Activated CD4-positive, alpha-beta T cell treated with anti-CD3 and anti-CD28 coated beads for 24 hours (primary cell): Measurements from ENCODE around the gene PWWP2B.
"Not testable (repeated sequence)": the region's sequence is repeated elsewhere in the genome, so short reads cannot be mapped to it uniquely, and the experiment has no call there.

Source experiments
- DNase-seq, 2 donors: peaks; one replicate each; pipeline ENCODE4 v3.0.0-alpha.2; 2020; ENCODE audit warnings: low read depth in 2 of 2

PWWP2B gene

GRCh38 chr10:132363921-132364593 lies 32.9 kb upstream of the PWWP2B start:
- DNase-seq, result no peak

GRCh38 chr10:132364594-132364970 lies 32.4 kb upstream of the PWWP2B start:
- peak; percentile 19 to 84 for DNase-seq

GRCh38 chr10:132365102-132365501 lies 31.9 kb upstream of the PWWP2B start:
- DNase-seq, result no peak

- no peak for DNase-seq
These were observed 31.0 kb upstream of the PWWP2B start for GRCh38 chr10:132366006-132366405.

- no peak for DNase-seq
These were observed 30.5 kb upstream of the PWWP2B start for GRCh38 chr10:132366499-132366898.

- DNase-seq, result no peak
These were observed 28.6 kb upstream of the PWWP2B start for GRCh38 chr10:132368391-132368790.

- no peak for DNase-seq
These were observed 27.9 kb upstream of the PWWP2B start for GRCh38 chr10:132368881-132369635.

GRCh38 chr10:132369636-132370185 lies 27.3 kb upstream of the PWWP2B start:
- DNase-seq, result no peak

- DNase-seq, result no peak
These were observed 26.3 kb upstream of the PWWP2B start for GRCh38 chr10:132370426-132371340.

GRCh38 chr10:132371641-132372081 lies 25.3 kb upstream of the PWWP2B start:
- no peak for DNase-seq

GRCh38 chr10:132372516-132373095 lies 24.4 kb upstream of the PWWP2B start:
- DNase-seq, result no peak

- no peak for DNase-seq
These were observed 23.6 kb upstream of the PWWP2B start for GRCh38 chr10:132373241-132373955.

- no peak for DNase-seq
These were observed 22.8 kb upstream of the PWWP2B start for GRCh38 chr10:132374176-132374575.

GRCh38 chr10:132374612-132375011 lies 22.4 kb upstream of the PWWP2B start:
- no peak for DNase-seq

- no peak for DNase-seq
These were observed 21.7 kb upstream of the PWWP2B start for GRCh38 chr10:132375116-132375794.

- no peak for DNase-seq
These were observed 21.2 kb upstream of the PWWP2B start for GRCh38 chr10:132375795-132376297.

GRCh38 chr10:132376394-132376851 lies 20.6 kb upstream of the PWWP2B start:
- DNase-seq, result no peak

- DNase-seq, result no peak
These were observed 19.7 kb upstream of the PWWP2B start for GRCh38 chr10:132377326-132377725.

GRCh38 chr10:132379026-132379425 lies 18.0 kb upstream of the PWWP2B start:
- not testable (repeated sequence) for DNase-seq

- DNase-seq, result not testable (repeated sequence)
These were observed 16.0 kb upstream of the PWWP2B start for GRCh38 chr10:132380986-132381385.
